GM13977 (cell line): Measurements from ENCODE around the gene VSTM2L.

Source experiments
- DNase-seq: peaks from one replicate; pipeline ENCODE4 v3.0.0; 2012; ENCODE audit warnings: low spot score
- in situ Hi-C: fragments of 300-500 bp; cut with MboI; formaldehyde crosslinking; loops from one replicate; pipeline ENCODE4 v1.12.0; 2022; ENCODE audit warnings: low sequenced_read_pairs, low pct_unique_long_range_greater_than_20kb, mixed read lengths, inconsistent platforms; ENCODE audit not compliant: unreplicated experiment
- TF ChIP-seq, protein P1 (sequence below): IDR thresholded peaks from 2 replicates; pipeline ENCODE4 v1.5.1; 2012; ENCODE audit warnings: mild to moderate bottlenecking, control low read depth; ENCODE audit not compliant: insufficient read depth; ENCODE audit errors: extremely low read depth, missing control alignments

The VSTM2L gene

DNA sequence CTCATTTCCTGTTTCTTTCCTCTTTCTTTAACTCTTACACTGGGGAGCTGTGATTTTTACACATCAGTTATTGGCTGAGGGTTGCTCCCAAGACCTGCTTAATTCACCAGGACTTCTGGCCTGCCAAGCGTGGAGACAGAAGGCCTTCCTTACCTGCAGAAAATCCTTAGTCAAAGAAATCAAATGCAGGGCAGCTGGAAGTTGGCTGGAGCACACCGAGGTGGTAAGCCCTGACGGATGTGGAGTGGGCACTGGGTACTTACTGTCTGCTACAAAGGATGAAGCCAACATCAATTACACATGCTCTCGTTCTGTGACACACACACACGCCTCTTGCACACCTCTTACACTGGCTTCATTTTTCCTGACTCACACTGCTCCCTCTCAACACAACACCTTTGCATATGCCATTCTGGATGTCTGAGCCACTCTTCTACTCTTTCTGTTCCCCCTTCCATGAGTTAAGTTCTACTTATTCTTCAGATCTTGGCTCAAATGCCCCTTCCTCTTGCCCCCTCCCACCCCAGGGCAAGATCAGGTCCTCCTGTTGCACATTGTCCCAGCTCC is 68.7 kb downstream of the VSTM2L start:
- DNase-seq, result no peak
- in situ Hi-C loops, result no loop called here
- TF ChIP-seq, protein P1, sequence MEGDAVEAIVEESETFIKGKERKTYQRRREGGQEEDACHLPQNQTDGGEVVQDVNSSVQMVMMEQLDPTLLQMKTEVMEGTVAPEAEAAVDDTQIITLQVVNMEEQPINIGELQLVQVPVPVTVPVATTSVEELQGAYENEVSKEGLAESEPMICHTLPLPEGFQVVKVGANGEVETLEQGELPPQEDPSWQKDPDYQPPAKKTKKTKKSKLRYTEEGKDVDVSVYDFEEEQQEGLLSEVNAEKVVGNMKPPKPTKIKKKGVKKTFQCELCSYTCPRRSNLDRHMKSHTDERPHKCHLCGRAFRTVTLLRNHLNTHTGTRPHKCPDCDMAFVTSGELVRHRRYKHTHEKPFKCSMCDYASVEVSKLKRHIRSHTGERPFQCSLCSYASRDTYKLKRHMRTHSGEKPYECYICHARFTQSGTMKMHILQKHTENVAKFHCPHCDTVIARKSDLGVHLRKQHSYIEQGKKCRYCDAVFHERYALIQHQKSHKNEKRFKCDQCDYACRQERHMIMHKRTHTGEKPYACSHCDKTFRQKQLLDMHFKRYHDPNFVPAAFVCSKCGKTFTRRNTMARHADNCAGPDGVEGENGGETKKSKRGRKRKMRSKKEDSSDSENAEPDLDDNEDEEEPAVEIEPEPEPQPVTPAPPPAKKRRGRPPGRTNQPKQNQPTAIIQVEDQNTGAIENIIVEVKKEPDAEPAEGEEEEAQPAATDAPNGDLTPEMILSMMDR, result no peak

DNA sequence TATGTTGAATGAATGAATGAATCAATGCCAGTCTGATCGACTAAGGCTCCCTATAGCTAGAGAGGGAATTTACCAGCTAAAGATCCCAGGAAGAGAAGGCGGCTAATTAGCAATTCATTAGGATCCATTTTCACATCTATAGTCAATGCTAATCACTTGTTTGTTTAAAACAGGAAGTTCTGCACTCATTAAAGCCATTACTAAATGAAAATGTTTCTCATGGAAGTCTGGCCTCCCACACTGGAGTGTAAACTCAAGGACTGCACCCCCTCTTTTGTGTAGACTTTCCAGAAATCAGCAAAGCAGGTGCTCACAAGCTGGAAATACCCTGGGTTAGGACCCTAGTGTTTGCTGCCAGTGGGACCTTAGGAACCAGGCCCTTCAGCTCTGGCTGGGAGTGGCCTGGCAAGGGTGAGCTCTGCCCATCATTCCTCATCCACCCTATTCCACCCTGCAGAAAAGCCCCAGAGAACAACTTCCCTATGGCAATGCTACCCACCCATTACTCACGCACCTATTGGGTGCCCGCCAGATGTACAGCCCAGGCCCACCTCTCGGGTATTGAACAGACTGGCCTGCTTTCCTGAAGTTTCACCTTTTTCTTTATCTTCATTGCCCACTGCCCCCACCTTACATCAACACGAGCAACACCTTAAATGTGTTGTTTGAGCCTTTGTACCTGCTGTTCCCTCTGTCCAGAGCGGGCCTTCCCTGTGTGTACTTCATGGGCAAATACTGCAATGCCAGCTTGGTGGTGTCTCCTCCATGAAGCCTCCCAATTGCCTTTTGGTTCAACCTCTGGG is 69.5 kb downstream of the VSTM2L start:
- in situ Hi-C loops, result no loop called here
- DNase-seq, result no peak
- TF ChIP-seq, protein P1, result no peak

DNA sequence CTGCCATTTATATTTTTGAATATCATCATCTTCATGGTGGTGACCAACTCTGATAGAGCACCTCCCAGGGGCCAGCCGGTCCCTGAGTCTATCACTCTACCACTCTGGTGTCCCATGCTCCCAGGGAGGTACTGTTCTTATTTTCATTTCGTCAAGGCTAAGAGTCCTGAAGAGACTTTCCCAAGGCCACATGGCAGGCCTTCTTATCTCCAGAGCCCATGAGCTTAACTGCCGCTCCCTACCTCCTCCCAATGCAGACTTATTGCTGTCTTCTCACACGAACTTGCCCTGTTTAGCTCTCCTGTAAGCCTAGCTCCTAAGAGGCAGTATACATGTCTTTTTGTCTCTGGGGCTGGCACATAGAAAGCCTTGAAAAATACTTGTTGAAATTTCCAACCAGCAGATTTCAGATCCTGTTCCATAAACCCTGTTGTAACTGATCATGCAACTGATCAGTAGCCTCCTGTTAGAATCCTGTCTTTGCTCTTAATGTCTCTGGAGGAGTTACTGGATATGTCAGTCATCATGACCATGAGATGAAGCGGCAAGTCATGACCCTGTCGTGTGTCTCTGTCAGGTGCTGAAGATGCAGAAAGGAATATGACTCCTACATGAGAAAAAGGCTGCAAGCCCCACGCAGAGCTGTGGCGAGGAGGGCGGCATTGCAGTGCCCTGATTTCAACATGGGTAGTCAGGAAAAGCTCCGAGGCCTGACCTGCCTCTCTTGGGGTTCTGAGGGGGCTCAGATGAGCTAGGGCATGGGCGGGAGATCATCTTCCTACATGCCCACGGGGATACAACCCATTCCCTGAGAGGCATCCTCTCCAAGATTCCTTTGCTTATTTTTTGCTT is 70.4 kb downstream of the VSTM2L start:
- no peak for DNase-seq
- in situ Hi-C loops, result no loop called here
- TF ChIP-seq, protein P1, result no peak

DNA sequence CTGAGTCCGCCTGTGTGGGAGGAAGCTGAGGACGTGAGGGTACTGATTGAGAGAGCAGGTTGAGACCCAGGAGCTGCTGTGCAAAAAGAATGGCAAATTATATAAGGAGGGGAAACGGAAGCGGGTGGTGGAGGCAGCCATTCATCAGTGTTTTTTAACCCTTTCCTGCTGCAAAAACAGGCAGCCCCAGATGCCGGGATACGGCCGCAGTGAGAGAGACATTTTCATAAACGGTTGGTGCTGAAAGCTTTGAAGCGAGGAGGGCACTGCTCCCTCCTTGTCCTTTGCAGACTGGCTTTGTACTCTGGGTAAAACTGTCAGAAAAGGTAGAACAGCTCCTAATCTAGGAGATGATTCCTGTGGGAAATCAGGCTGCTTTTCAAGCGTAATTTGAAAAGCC is 74.0 kb downstream of the VSTM2L start:
- TF ChIP-seq, protein P1, result no peak
- DNase-seq, result no peak
- in situ Hi-C loops, result no loop called here

DNA sequence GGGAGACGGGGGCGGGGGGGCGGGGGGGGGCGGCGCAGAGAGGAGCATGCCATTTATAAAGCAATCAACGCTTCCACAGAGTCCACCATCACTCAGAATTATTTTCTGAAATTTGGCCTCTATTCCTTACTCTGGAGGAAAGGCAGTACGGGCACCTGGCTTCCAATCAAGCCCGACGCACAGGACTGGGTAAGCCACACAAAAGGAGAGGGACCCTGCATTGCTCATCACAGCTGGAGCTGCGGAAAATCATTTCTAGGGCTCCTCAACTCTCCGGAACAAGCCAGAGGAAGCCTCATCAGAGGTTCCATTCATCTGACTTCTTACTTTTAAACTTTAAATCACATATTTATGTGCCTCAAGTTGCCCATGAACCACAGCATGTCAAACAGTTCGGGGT is 74.4 kb downstream of the VSTM2L start:
- TF ChIP-seq, protein P1, result no peak
- no peak for DNase-seq
- in situ Hi-C loops, result no loop called here

DNA sequence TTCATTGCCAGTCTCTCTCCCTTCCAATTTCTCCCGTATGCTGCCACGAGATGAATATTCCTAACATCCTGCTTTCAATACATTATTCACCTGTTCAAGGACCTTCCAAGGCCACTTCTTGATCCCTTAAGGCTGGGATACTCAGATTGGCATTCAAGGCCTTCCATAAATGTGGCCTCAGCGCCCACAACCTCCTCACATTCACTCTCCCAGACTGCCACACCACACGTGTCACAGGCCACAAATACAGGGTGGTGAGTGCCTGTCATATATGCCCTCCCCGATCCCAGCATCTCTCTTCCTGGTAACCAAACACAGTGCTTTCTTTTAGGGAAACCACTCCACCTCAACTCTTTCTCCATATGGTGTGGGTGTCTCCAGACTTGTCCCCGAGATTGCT is 74.9 kb downstream of the VSTM2L start:
- TF ChIP-seq, protein P1, result no peak
- in situ Hi-C loops, result no loop called here
- DNase-seq, result no peak
